Dermis blood vessel endothelial cell (primary cell): ENCODE data around the gene ALDH8A1. TPM values are rescaled to one million over a fixed set of nuclear protein-coding genes. Genes with fewer than 3 reads are reported as not detected.
A peak's percentile ranks its signal among the peaks of the same experiment; 100 is the strongest.

Source experiments
- DNase-seq: peaks from one replicate; pipeline ENCODE4 v3.0.0; 2010
- total RNA-seq: library from RNA; depleted of rRNA; stranded (reverse); fragments of >200 nt; gene quantifications from 2 replicates; pipeline ENCODE4 v1.2.3, GENCODE V29; 2014

The ALDH8A1 gene
- 0.37 and 0.51 TPM in 2 replicates for total RNA-seq

GRCh38 chr6:134949927-134950326, at the start of gene ALDH8A1:
Gene ALDH8A1 (minus strand): TSS chr6:134950101. CDS start chr6:134950053, 48 bp downstream.
- DNase-seq = no peak

GRCh38 chr6:134999107-134999506, 49.2 kb upstream of the ALDH8A1 start:
- DNase-seq = no peak

GRCh38 chr6:134997133-134997995, 47.5 kb upstream of the ALDH8A1 start:
- DNase-seq = no peak

- peak; percentile 60 for DNase-seq
Measured at GRCh38 chr6:134995536-134995935, 45.6 kb upstream of the ALDH8A1 start.

GRCh38 chr6:134994431-134994830, 44.5 kb upstream of the ALDH8A1 start:
- no peak for DNase-seq

GRCh38 chr6:134992155-134992554, 42.3 kb upstream of the ALDH8A1 start:
- no peak for DNase-seq

- DNase-seq = no peak
Measured at GRCh38 chr6:134990262-134990661, 40.4 kb upstream of the ALDH8A1 start.

- peak; percentile 64 for DNase-seq
Measured at GRCh38 chr6:134984821-134985220, 34.9 kb upstream of the ALDH8A1 start.

GRCh38 chr6:134983823-134984222, 33.9 kb upstream of the ALDH8A1 start:
- DNase-seq = peak; percentile 46

GRCh38 chr6:134982161-134982560, 32.3 kb upstream of the ALDH8A1 start:
- no peak for DNase-seq

- no peak for DNase-seq
Measured at GRCh38 chr6:134980846-134981245, 30.9 kb upstream of the ALDH8A1 start.

- DNase-seq = no peak
Measured at GRCh38 chr6:134979142-134979541, 29.2 kb upstream of the ALDH8A1 start.

GRCh38 chr6:134974370-134974769, 24.5 kb upstream of the ALDH8A1 start:
- DNase-seq = no peak

- DNase-seq = no peak
Measured at GRCh38 chr6:134967711-134968110, 17.8 kb upstream of the ALDH8A1 start.

- DNase-seq = no peak
Measured at GRCh38 chr6:134964451-134965203, 14.7 kb upstream of the ALDH8A1 start.

GRCh38 chr6:134962421-134962820, 12.5 kb upstream of the ALDH8A1 start:
- no peak for DNase-seq

- no peak for DNase-seq
Measured at GRCh38 chr6:134961366-134961765, 11.5 kb upstream of the ALDH8A1 start.

GRCh38 chr6:134959603-134960002, 9.7 kb upstream of the ALDH8A1 start:
- DNase-seq = no peak

- no peak for DNase-seq
Measured at GRCh38 chr6:134956676-134957075, 6.8 kb upstream of the ALDH8A1 start.

- DNase-seq = no peak
Measured at GRCh38 chr6:134956032-134956431, 6.1 kb upstream of the ALDH8A1 start.

GRCh38 chr6:134954272-134955000, 4.5 kb upstream of the ALDH8A1 start:
- no peak for DNase-seq

- no peak for DNase-seq
Measured at GRCh38 chr6:134951494-134952263, 1.8 kb upstream of the ALDH8A1 start.
